A673 (cell line): ENCODE data around the gene C19orf67. TPM values are rescaled to one million over a fixed set of nuclear protein-coding genes. Genes with fewer than 3 reads are reported as not detected.

Source experiments
- BruUV-seq: library from RNA; stranded (reverse); fragments of 400-500 nt; replicated peaks from 2 replicates; lab custom pipeline; 2021; lab: Mats Ljungman, UMichigan
- CTCF ChIA-PET: fragments of 300-600 bp; sonication (Branson Sonifier 250); formaldehyde crosslinking; loops from one replicate; lab custom pipeline; 2022; ENCODE audit warnings: antibody characterized with exemption; lab: Charles Lee
- POLR2A ChIA-PET: fragments of 300-600 bp; sonication (Branson Sonifier 250); formaldehyde crosslinking; loops from one replicate; lab custom pipeline; 2022; ENCODE audit warnings: antibody characterized with exemption; ENCODE audit not compliant: low non-redundant PET; lab: Charles Lee
- DNase-seq: peaks from one replicate; pipeline ENCODE4 v3.0.0-alpha.2; 2015; ENCODE audit warnings: low spot score
- H3K27ac ChIP-seq: fragments of 200-600 bp; sonication (generic); 2 replicates; pipeline ENCODE4 v1.5.1; 2016; ENCODE audit warnings: mixed run types, low read depth, mild to moderate bottlenecking, mixed read lengths, antibody characterized with exemption, low read length; ENCODE audit not compliant: poor library complexity, severe bottlenecking
- H3K27me3 ChIP-seq: fragments of 200-600 bp; sonication (generic); replicated peaks from 2 replicates; pipeline ENCODE4 v1.6.1; 2017; ENCODE audit warnings: mixed run types, low read depth, mild to moderate bottlenecking, mixed read lengths, antibody characterized with exemption, low read length; ENCODE audit not compliant: insufficient read depth, poor library complexity
- H3K36me3 ChIP-seq: fragments of 200-600 bp; sonication (generic); 2 replicates; pipeline ENCODE4 v1.6.1; 2016; ENCODE audit warnings: mixed run types, mild to moderate bottlenecking, mixed read lengths, antibody characterized with exemption, low read length; ENCODE audit not compliant: insufficient read depth, poor library complexity, severe bottlenecking
- H3K4me1 ChIP-seq: fragments of 200-600 bp; sonication (generic); 2 replicates; pipeline ENCODE4 v1.6.1; 2017; ENCODE audit warnings: mixed run types, mild to moderate bottlenecking, mixed read lengths, antibody characterized with exemption, low read length; ENCODE audit not compliant: insufficient read depth, poor library complexity, severe bottlenecking
- H3K4me3 ChIP-seq: fragments of 200-600 bp; sonication (generic); 2 replicates; pipeline ENCODE4 v1.5.1; 2016; ENCODE audit warnings: low read depth, mixed run types, mild to moderate bottlenecking, mixed read lengths, low read length; ENCODE audit not compliant: poor library complexity, severe bottlenecking
- H3K9me3 ChIP-seq: fragments of 200-600 bp; sonication (generic); 2 replicates; pipeline ENCODE4 v1.6.1; 2016; ENCODE audit warnings: mixed run types, low read depth, mild to moderate bottlenecking, mixed read lengths, antibody characterized with exemption, low read length; ENCODE audit not compliant: poor library complexity, severe bottlenecking
- EZH2 ChIP-seq: fragments of 200-600 bp; sonication (generic); IDR thresholded peaks from 2 replicates; pipeline ENCODE4 v1.6.1; 2017; ENCODE audit warnings: borderline replicate concordance, low read depth, mild to moderate bottlenecking, mixed read lengths, antibody characterized with exemption, low read length; ENCODE audit not compliant: poor library complexity, severe bottlenecking
- intact Hi-C: fragments of 100-400 bp; cut with micrococcal nuclease; formaldehyde crosslinking; loops from one replicate; pipeline ENCODE4 v1.10.0; 2022; ENCODE audit not compliant: unreplicated experiment
- total RNA-seq: library from RNA; stranded (reverse); gene quantifications from 2 replicates; pipeline ENCODE4 v1.2.3, GENCODE V29; 2021
- TF ChIP-seq, protein P1 (sequence below): fragments of 300-800, 200-600 bp; sonication (generic); conservative IDR thresholded peaks from 2 replicates; pipeline ENCODE4 v1.5.1; 2017; ENCODE audit warnings: low read depth, mild to moderate bottlenecking, antibody characterized with exemption, low read length, moderate library complexity, mixed read lengths

The C19orf67 gene
- total RNA-seq, 1 experiment from 2014 or later = not detected

DNA sequence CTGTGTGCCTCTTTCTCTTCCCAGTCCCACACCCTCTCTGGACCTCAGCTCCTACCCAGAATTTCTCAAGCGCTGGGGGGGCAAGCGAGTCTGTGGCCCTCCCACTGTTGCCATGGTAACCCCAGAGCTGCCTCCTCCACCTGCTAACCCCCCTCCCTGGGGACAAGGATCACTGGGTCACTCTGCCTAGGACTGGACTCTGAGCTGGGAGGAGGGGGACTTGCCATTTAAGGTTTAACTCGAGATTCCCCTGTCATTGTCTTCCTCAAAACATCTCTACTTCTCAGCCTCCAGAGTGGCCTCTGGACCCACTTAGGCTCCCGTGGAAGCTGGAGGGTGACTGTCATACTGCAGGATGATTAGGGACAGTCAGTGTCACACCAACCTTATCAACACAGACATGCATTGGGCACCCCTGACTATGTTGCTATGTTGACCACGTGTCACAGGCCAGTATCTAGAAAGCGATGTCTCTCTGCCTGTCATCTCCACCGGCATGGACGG, 25.9 kb downstream of the C19orf67 start:
- Histone ChIP-seq H3K36me3 (no peaks in the 10 kb centered on the region), H3K4me1 (peaks cover 12% of the 10 kb centered on the region), H3K27me3 (no peaks in the 10 kb centered on the region), H3K9me3 (no peaks in the 10 kb centered on the region), H3K27ac (no peak overlapping the region), H3K4me3 (no peak overlapping the region)
- CTCF ChIA-PET = interaction anchor here (1.0 kb wide), 1 partner anchor 11 kb away, joined by 3 read pairs; no protein-coding TSS in a partner anchor
- TF ChIP-seq, protein P1, sequence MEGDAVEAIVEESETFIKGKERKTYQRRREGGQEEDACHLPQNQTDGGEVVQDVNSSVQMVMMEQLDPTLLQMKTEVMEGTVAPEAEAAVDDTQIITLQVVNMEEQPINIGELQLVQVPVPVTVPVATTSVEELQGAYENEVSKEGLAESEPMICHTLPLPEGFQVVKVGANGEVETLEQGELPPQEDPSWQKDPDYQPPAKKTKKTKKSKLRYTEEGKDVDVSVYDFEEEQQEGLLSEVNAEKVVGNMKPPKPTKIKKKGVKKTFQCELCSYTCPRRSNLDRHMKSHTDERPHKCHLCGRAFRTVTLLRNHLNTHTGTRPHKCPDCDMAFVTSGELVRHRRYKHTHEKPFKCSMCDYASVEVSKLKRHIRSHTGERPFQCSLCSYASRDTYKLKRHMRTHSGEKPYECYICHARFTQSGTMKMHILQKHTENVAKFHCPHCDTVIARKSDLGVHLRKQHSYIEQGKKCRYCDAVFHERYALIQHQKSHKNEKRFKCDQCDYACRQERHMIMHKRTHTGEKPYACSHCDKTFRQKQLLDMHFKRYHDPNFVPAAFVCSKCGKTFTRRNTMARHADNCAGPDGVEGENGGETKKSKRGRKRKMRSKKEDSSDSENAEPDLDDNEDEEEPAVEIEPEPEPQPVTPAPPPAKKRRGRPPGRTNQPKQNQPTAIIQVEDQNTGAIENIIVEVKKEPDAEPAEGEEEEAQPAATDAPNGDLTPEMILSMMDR = no peak
- POLR2A ChIA-PET = no interaction called here
- intact Hi-C loops = no loop called here
- no peak for DNase-seq
- BruUV-seq = no TSS peak

DNA sequence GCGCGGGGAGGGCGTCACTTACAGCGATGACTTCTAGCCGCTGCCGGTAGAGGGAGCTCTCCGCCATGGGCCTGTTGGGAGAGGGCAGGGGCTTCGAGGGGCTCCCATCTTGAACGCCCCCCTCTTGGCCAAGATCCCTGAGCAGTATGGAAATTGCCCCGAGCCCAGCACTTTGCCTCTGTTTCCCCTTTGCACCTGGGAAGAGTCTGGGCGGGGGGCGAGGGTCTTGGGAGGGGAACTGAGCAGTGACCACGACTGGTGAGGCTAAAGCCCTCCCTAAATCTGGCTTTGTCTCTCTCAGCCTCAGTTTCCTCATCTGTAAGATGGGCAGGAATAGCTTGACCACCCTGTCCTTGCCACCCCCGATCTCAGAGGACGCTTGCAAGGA, 26.5 kb downstream of the C19orf67 start:
- Histone ChIP-seq H3K27ac (no peak overlapping the region), H3K36me3 (no peaks in the 10 kb centered on the region), H3K4me3 (no peak overlapping the region), H3K4me1 (peaks cover 12% of the 10 kb centered on the region), H3K9me3 (no peaks in the 10 kb centered on the region), H3K27me3 (no peaks in the 10 kb centered on the region)
- no peak for TF ChIP-seq EZH2
- TF ChIP-seq, protein P1 = peak; percentile 78
- ChIA-PET CTCF (interaction anchor here (0.6 to 1.0 kb wide), 5 partner anchors 10 to 72 kb away, joined by 3 to 7 read pairs (median 3); partner anchors contain the start of gene IL27RA), POLR2A (no interaction called here)
- no TSS peak for BruUV-seq
- peak; percentile 34 for DNase-seq
- intact Hi-C loops = no loop called here

DNA sequence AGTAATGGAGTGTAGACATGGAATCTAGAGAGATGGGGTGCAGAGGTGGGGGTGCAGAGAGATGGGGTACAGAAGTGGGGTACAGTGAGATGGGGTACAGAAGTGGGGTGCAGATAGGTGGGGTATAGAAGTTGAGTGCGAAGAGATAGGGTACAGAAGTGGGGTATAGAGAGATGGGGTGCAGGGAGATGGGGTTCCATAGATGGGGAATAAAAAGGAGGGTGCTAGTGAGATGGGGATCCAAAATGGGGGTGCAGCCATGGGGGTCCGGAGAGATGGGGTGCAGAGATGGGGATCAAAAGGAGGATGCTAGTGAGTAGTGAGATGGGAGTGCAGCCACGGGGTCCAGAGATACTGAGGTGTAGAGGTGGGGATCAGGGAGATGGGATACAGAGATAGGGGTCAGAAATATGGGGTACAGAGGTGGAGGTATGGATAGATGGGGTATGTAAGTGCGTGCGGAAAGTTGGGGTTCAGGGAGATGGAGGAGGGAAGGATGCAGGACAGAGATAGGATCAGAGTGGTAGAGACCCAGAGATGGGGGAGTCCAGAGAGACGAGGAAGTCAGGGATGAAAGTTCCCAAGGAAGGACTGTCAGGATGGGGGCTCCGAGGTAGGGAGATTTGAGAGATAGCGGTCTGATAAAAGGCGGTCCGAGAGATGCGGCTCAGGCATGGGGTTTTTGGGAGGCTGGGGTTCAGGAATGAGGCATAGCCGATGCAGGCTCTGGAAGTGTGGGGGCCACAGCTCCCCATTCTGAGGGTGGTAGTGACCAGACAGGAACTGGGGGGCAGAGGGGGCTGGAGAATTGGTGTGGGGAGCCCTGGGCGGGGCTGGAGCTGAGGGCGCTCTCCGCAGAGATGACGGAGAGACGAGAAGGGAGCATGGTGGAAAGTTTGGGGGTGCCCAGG, 27.1 kb downstream of the C19orf67 start:
- ChIA-PET CTCF (interaction anchor here (0.6 to 1.0 kb wide), 7 partner anchors 10 to 97 kb away, joined by 3 to 9 read pairs (median 3); partner anchors contain the start of gene IL27RA), POLR2A (no interaction called here)
- no TSS peak for BruUV-seq
- no peak overlapping the region for H3K27ac ChIP-seq
- no peak for DNase-seq
- peak overlapping the region; percentile 54 for H3K4me3 ChIP-seq
- intact Hi-C loops = no loop called here
- no peaks in the 10 kb centered on the region for H3K27me3 ChIP-seq
- TF ChIP-seq, protein P1 = no peak
- TF ChIP-seq EZH2 = no peak
- H3K4me1 ChIP-seq = peaks cover 12% of the 10 kb centered on the region
- H3K36me3 ChIP-seq = no peaks in the 10 kb centered on the region
- no peaks in the 10 kb centered on the region for H3K9me3 ChIP-seq
